ENCODE data around the gene VWC2. TPM values are rescaled to one million over a fixed set of nuclear protein-coding genes. Genes with fewer than 3 reads are reported as not detected.

VWC2 gene
- total and polyA plus RNA-seq, 3 experiments from 2014 or later, result not detected

DNA sequence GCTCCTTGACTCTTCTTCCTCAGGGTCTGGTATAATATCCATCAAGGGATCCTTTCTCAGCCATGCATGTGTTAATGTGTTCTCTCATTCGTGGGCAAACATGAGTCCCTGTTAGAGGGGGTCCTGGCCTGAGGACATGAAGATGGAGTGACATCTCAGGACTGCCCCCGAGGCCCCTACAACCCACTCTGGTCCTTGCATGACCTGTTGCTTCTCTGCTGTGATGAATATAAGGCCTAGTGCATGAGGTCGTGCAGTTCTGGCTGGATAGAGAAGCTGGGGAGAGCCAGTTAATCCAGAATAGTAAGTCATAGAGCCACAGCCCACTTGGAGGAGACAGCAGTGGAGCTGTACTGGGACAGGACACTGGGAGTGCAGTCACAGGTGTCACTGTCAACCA is 4.6 kb upstream of the VWC2 start:
- Histone ChIP-seq H3K9me3 (ENCODE audit: low read length) (no peaks in the 10 kb centered on the region), H3K4me3 (ENCODE audit: low read length) (no peak overlapping the region), H3K27ac (ENCODE audit: low read depth, low read length) (no peak overlapping the region), H3K36me3 (ENCODE audit: insufficient read depth, low read length) (no peaks in the 10 kb centered on the region), H3K27me3 (ENCODE audit: insufficient read depth, low read length, poor library complexity, severe bottlenecking) (no peaks in the 10 kb centered on the region), H3K4me1 (ENCODE audit: insufficient read depth, low read length) (no peaks in the 10 kb centered on the region)
- peaks cover 0 to 20% (median 14%) of the 10 kb centered on the region in 5 donors for H3K9me3 Mint-ChIP-seq
- no peak overlapping the region for H3K27ac Mint-ChIP-seq
- CTCF ChIA-PET, result no interaction called here
- peaks cover 17 to 23% of the 10 kb centered on the region in 2 donors for H3K27me3 Mint-ChIP-seq
- DNase-seq, result no peak
- peaks cover 0 to 3% (median 0%) of the 10 kb centered on the region in 3 donors for H3K36me3 Mint-ChIP-seq
- POLR2A ChIA-PET, result no interaction called here
- peaks cover 4 to 6% (median 6%) of the 10 kb centered on the region in 3 donors for H3K4me1 Mint-ChIP-seq
- no peak overlapping the region for H3K4me3 Mint-ChIP-seq

DNA sequence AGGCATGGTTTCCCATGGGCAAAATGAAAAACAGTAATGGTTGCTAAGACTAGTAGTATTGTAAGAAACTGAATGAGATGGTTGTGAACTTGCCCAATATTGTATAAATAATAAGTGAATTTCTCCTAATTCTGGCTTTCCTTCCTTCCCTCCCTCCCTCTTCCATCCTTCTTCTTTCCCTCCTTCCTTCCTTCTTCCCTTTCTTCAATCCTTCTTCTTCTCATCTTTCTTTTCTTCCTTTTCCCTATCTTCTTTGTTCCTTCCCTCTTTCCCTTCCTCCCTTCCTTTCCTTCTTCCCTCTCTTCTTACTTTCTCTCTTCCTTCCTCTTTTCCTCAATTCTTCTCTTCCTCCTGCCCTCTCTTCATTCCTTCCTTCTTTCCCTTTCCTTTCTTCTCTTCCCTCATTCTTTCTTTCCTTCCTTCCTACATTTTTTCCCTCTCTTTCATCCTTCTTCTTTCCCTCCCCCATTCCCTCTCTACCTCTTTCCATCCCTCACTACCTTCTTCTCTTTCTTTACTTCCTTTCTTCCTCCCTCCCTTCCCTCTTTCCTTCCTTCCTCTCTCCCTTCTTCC is 4.1 kb upstream of the VWC2 start:
- Mint-ChIP-seq H3K4me3 (no peak overlapping the region), H3K4me1 (peaks cover 4 to 6% (median 6%) of the 10 kb centered on the region in 3 donors), H3K9me3 (peaks cover 0 to 20% (median 13%) of the 10 kb centered on the region in 5 donors), H3K36me3 (peaks cover 0 to 3% (median 0%) of the 10 kb centered on the region in 3 donors), H3K27ac (no peak overlapping the region), H3K27me3 (peaks cover 17 to 23% of the 10 kb centered on the region in 2 donors)
- Histone ChIP-seq H3K36me3 (ENCODE audit: insufficient read depth, low read length) (no peaks in the 10 kb centered on the region), H3K27me3 (ENCODE audit: insufficient read depth, low read length, poor library complexity, severe bottlenecking) (no peaks in the 10 kb centered on the region), H3K9me3 (ENCODE audit: low read length) (no peaks in the 10 kb centered on the region), H3K27ac (ENCODE audit: low read depth, low read length) (no peak overlapping the region), H3K4me3 (ENCODE audit: low read length) (no peak overlapping the region), H3K4me1 (ENCODE audit: insufficient read depth, low read length) (no peaks in the 10 kb centered on the region)
- ChIA-PET POLR2A (no interaction called here), CTCF (no interaction called here)
- no peak for DNase-seq

DNA sequence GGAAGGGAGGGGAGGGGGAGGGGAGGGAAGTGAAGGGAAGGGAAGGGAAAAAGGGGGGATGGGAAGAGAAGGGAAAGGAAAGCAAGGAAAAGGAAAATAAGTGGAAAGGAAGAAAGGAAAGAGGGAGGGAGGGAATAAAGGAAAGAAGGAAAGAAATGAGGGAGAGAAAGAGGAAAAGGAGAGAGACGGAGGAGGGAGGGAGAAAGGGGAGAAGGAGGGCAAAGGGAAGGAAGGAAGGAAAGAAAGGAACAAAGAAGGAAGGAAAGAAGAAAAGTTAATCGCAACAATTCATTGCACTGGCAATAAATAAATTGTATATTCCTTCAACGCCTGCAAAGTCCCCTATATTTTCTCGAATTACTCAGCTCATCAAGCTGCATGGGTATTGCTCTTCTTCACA is 2.6 kb upstream of the VWC2 start:
- H3K4me3 ChIP-seq (ENCODE audit: low read length), result no peak overlapping the region

DNA sequence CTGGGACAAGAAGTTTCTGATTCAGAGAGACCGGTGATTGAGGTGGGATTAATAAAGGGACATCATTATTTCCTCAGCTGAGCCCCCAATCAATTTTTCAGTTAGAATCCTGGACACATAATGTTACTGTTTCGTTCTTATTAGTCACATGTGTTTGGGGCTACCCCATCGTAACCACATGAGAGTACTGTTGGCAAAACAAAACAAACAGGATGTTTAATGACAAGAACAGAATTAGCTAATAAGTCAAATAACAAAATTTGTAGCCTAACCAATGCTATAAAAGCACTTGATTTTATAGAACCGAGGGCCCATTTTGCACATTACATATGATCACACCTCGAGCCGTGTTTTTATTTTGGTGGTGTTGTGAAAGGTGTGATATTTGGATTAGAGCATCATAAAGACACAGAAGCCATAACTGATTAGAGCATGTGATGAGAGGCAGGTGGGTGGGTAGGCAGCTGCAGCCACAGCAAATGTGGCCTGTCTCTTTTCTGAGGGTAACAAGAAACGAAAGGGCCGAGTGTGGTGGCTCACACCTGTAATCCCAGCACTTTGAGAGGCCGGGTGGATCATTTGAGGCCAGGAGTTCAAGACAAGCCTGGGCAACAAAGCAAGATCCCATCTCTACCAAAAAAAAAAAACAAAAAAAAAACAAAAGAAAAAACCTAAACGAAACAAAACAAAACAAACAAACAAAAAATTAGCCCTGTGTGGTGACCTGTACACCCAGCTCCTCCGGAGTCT is 1.8 kb upstream of the VWC2 start:
- Mint-ChIP-seq H3K4me3 (no peak overlapping the region), H3K4me1 (peaks cover 4 to 6% (median 6%) of the 10 kb centered on the region in 3 donors), H3K36me3 (peaks cover 0 to 3% (median 0%) of the 10 kb centered on the region in 3 donors), H3K27me3 (peaks cover 27 to 33% of the 10 kb centered on the region in 2 donors), H3K27ac (no peak overlapping the region), H3K9me3 (peaks cover 0 to 22% (median 9%) of the 10 kb centered on the region in 5 donors)
- no peak for DNase-seq
- Histone ChIP-seq H3K4me1 (ENCODE audit: insufficient read depth, low read length) (no peaks in the 10 kb centered on the region), H3K27ac (ENCODE audit: low read depth, low read length) (no peak overlapping the region), H3K36me3 (ENCODE audit: insufficient read depth, low read length) (no peaks in the 10 kb centered on the region), H3K27me3 (ENCODE audit: insufficient read depth, low read length, poor library complexity, severe bottlenecking) (no peaks in the 10 kb centered on the region), H3K4me3 (ENCODE audit: low read length) (no peak overlapping the region), H3K9me3 (ENCODE audit: low read length) (no peaks in the 10 kb centered on the region)
- ChIA-PET POLR2A (no interaction called here), CTCF (no interaction called here)

More for the DNA sequence above, 2.6 kb upstream of the VWC2 start:
- POLR2A ChIA-PET, result no interaction called here
- Mint-ChIP-seq H3K9me3 (peaks cover 0 to 23% (median 13%) of the 10 kb centered on the region in 5 donors), H3K27me3 (peaks cover 20 to 27% of the 10 kb centered on the region in 2 donors), H3K27ac (no peak overlapping the region), H3K36me3 (peaks cover 0 to 3% (median 0%) of the 10 kb centered on the region in 3 donors), H3K4me1 (peaks cover 4 to 6% (median 6%) of the 10 kb centered on the region in 3 donors), H3K4me3 (no peak overlapping the region)
- no peaks in the 10 kb centered on the region for H3K36me3 ChIP-seq (ENCODE audit: insufficient read depth, low read length)
- CTCF ChIA-PET, result no interaction called here
- no peaks in the 10 kb centered on the region for H3K4me1 ChIP-seq (ENCODE audit: insufficient read depth, low read length)
- H3K27ac ChIP-seq (ENCODE audit: low read depth, low read length), result no peak overlapping the region
- no peak for DNase-seq
- H3K27me3 ChIP-seq (ENCODE audit: insufficient read depth, low read length, poor library complexity, severe bottlenecking), result no peaks in the 10 kb centered on the region
- no peaks in the 10 kb centered on the region for H3K9me3 ChIP-seq (ENCODE audit: low read length)

DNA sequence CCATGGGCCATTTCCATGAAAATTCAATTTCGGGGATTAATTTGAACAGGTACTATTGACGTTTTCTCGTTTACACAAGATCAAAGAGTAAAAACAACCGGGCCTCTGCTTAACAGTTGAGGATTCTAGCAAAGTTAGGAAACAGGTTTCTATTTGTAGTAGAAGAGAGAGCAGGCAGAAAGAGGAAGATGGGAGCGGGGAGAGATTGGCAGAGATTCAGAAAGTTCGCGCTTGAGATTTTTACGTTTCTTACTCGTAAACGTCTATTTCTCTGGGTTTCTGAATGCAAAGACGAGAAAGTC is 571 bp upstream of the VWC2 start:
- POLR2A ChIA-PET, result no interaction called here
- Mint-ChIP-seq H3K27me3 (peaks cover 29 to 39% of the 10 kb centered on the region in 2 donors), H3K9me3 (peaks cover 0 to 22% (median 10%) of the 10 kb centered on the region in 5 donors), H3K4me1 (peaks cover 4 to 6% (median 6%) of the 10 kb centered on the region in 3 donors), H3K36me3 (peaks cover 0 to 3% (median 0%) of the 10 kb centered on the region in 3 donors), H3K4me3 (peak overlapping the region in 1 of 7 donors; percentile 15), H3K27ac (peak overlapping the region in 1 of 8 donors; percentile 29)
- Histone ChIP-seq H3K4me1 (ENCODE audit: insufficient read depth, low read length) (no peaks in the 10 kb centered on the region), H3K4me3 (ENCODE audit: low read length) (no peak overlapping the region), H3K27me3 (ENCODE audit: insufficient read depth, low read length, poor library complexity, severe bottlenecking) (no peaks in the 10 kb centered on the region), H3K36me3 (ENCODE audit: insufficient read depth, low read length) (no peaks in the 10 kb centered on the region), H3K9me3 (ENCODE audit: low read length) (no peaks in the 10 kb centered on the region), H3K27ac (ENCODE audit: low read depth, low read length) (no peak overlapping the region)
- DNase-seq, result no peak
- CTCF ChIA-PET, result no interaction called here

DNA sequence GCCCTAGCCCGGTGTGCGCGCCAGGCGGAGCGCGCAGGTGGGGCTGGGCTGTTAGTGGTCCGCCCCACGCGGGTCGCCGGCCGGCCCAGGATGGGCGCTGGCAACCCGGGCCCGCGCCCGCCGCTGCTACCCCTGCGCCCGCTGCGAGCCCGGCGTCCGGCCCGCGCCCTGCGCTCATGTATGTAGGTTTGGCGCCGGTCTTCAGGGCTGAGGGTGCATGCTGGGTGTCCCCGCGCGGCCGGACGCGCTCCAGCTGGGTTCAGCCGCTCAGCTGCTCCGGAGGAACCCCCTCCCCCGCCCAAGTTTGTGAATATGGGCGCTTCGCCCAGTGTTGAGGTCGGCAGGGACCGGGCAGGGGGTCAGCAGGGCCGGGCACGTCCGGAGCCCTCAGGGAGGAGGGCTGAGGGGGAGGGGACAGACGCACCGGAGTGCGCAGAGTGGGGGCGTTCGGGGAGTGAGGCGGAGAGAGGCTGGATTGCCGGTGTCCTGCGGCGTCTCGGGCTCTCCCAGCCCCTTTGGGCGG is 559 bp downstream of the VWC2 start:
- Histone ChIP-seq H3K36me3 (ENCODE audit: insufficient read depth, low read length) (no peaks in the 10 kb centered on the region), H3K4me1 (ENCODE audit: insufficient read depth, low read length) (no peaks in the 10 kb centered on the region), H3K27ac (ENCODE audit: low read depth, low read length) (no peak overlapping the region), H3K9me3 (ENCODE audit: low read length) (no peaks in the 10 kb centered on the region), H3K4me3 (ENCODE audit: low read length) (no peak overlapping the region), H3K27me3 (ENCODE audit: insufficient read depth, low read length, poor library complexity, severe bottlenecking) (no peaks in the 10 kb centered on the region)
- Mint-ChIP-seq H3K27me3 (peaks cover 29 to 40% of the 10 kb centered on the region in 2 donors), H3K27ac (no peak overlapping the region), H3K4me3 (no peak overlapping the region), H3K36me3 (peaks cover 0 to 3% (median 0%) of the 10 kb centered on the region in 3 donors), H3K9me3 (peaks cover 0 to 22% (median 10%) of the 10 kb centered on the region in 5 donors), H3K4me1 (peaks cover 4 to 6% (median 6%) of the 10 kb centered on the region in 3 donors)
- DNase-seq, result no peak
- POLR2A ChIA-PET, result no interaction called here
- CTCF ChIA-PET, result no interaction called here

DNA sequence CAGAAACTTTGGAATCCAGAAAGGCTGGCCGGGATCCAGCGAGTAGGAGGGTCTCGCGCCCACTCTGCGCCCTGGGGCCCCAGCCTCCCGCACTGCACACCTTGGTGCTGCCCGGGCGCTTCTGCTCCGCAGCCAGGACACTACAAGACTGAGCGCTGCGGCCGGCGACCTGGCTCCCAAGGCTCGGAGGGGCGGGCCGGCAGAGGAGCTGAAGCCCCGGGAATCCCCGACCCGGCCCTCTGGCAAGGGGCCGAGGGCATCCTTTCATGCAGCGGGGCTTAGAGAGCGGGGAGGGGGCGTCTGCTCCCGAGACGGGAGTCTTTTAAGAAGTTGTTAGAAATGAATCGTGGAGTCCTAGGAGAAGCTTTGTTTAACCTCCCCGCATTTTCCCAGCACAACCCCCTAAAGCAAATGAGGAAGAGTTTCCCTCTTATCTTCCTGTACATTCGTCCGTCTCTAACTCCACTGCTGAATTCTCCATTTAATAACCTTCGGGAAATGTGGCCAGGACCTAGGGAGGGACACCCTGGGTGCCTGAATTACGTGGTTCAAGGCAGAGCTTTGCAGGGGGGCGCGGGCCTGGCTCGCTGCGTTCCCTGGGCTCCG is 1.1 kb downstream of the VWC2 start:
- no peak overlapping the region for H3K4me3 Mint-ChIP-seq
- CTCF ChIA-PET, result no interaction called here
- H3K9me3 Mint-ChIP-seq, result peaks cover 0 to 20% (median 10%) of the 10 kb centered on the region in 5 donors
- no peaks in the 10 kb centered on the region for H3K27me3 ChIP-seq (ENCODE audit: insufficient read depth, low read length, poor library complexity, severe bottlenecking)
- H3K4me3 ChIP-seq (ENCODE audit: low read length), result no peak overlapping the region
- POLR2A ChIA-PET, result no interaction called here
- no peak for DNase-seq
- peaks cover 0 to 3% (median 0%) of the 10 kb centered on the region in 3 donors for H3K36me3 Mint-ChIP-seq
- H3K27ac Mint-ChIP-seq, result no peak overlapping the region
- H3K9me3 ChIP-seq (ENCODE audit: low read length), result no peaks in the 10 kb centered on the region
- no peak overlapping the region for H3K27ac ChIP-seq (ENCODE audit: low read depth, low read length)
- H3K36me3 ChIP-seq (ENCODE audit: insufficient read depth, low read length), result no peaks in the 10 kb centered on the region
- H3K4me1 Mint-ChIP-seq, result peaks cover 4 to 6% (median 6%) of the 10 kb centered on the region in 3 donors
- peaks cover 29 to 40% of the 10 kb centered on the region in 2 donors for H3K27me3 Mint-ChIP-seq
- no peaks in the 10 kb centered on the region for H3K4me1 ChIP-seq (ENCODE audit: insufficient read depth, low read length)

Data from CD8-positive, alpha-beta memory T cell (primary cell).